ENCODE measurements around the gene LRRC10B.

LRRC10B gene

GRCh38 chr11:61486011-61486620 is 22.4 kb upstream of the LRRC10B start:
- in situ Hi-C loops (cut with HindIII; ENCODE audit: low sequenced_read_pairs): no loop called here
- no peak for TF ChIP-seq CTCF (IDR thresholded peaks at IDR 0.05; ENCODE audit: low read depth, low read length, missing control alignments)
- no peak overlapping the region for H3K4me3 ChIP-seq (ENCODE audit: low read depth, low read length)
- no peak for DNase-seq (ENCODE audit: low read depth)

- no peak overlapping the region for H3K4me3 ChIP-seq (ENCODE audit: low read depth, low read length)
- no peak for TF ChIP-seq CTCF (IDR thresholded peaks at IDR 0.05; ENCODE audit: low read depth, low read length, missing control alignments)
- in situ Hi-C loops (cut with HindIII; ENCODE audit: low sequenced_read_pairs): no loop called here
- no peak for DNase-seq (ENCODE audit: low read depth)
Measured at GRCh38 chr11:61486779-61487178, 21.8 kb upstream of the LRRC10B start.

GRCh38 chr11:61487342-61488025 is 21.1 kb upstream of the LRRC10B start:
- no peak for TF ChIP-seq CTCF (IDR thresholded peaks at IDR 0.05; ENCODE audit: low read depth, low read length, missing control alignments)
- in situ Hi-C loops (cut with HindIII; ENCODE audit: low sequenced_read_pairs): no loop called here
- no peak overlapping the region for H3K4me3 ChIP-seq (ENCODE audit: low read depth, low read length)
- DNase-seq (ENCODE audit: low read depth): no peak

- no peak for DNase-seq (ENCODE audit: low read depth)
- TF ChIP-seq CTCF (IDR thresholded peaks at IDR 0.05; ENCODE audit: low read depth, low read length, missing control alignments): no peak
- in situ Hi-C loops (cut with HindIII; ENCODE audit: low sequenced_read_pairs): no loop called here
- no peak overlapping the region for H3K4me3 ChIP-seq (ENCODE audit: low read depth, low read length)
Measured at GRCh38 chr11:61488651-61489291, 19.8 kb upstream of the LRRC10B start.

- DNase-seq (ENCODE audit: low read depth): peak; percentile 23
- H3K4me3 ChIP-seq (ENCODE audit: low read depth, low read length): no peak overlapping the region
- no peak for TF ChIP-seq CTCF (IDR thresholded peaks at IDR 0.05; ENCODE audit: low read depth, low read length, missing control alignments)
- in situ Hi-C loops (cut with HindIII; ENCODE audit: low sequenced_read_pairs): no loop called here
Measured at GRCh38 chr11:61489833-61490721, 18.5 kb upstream of the LRRC10B start.

- in situ Hi-C loops (cut with HindIII; ENCODE audit: low sequenced_read_pairs): no loop called here
- no peak for DNase-seq (ENCODE audit: low read depth)
Measured at GRCh38 chr11:61491736-61492395, 16.7 kb upstream of the LRRC10B start.

More at GRCh38 chr11:61491736-61492395, 16.7 kb upstream of the LRRC10B start:
- H3K4me3 ChIP-seq (ENCODE audit: low read depth, low read length): no peak overlapping the region
- TF ChIP-seq CTCF (IDR thresholded peaks at IDR 0.05; ENCODE audit: low read depth, low read length, missing control alignments): no peak

All from astrocyte of the cerebellum (primary cell).